ENCODE measurements around the gene CHST14.

- TF ChIP-seq, protein P1, sequence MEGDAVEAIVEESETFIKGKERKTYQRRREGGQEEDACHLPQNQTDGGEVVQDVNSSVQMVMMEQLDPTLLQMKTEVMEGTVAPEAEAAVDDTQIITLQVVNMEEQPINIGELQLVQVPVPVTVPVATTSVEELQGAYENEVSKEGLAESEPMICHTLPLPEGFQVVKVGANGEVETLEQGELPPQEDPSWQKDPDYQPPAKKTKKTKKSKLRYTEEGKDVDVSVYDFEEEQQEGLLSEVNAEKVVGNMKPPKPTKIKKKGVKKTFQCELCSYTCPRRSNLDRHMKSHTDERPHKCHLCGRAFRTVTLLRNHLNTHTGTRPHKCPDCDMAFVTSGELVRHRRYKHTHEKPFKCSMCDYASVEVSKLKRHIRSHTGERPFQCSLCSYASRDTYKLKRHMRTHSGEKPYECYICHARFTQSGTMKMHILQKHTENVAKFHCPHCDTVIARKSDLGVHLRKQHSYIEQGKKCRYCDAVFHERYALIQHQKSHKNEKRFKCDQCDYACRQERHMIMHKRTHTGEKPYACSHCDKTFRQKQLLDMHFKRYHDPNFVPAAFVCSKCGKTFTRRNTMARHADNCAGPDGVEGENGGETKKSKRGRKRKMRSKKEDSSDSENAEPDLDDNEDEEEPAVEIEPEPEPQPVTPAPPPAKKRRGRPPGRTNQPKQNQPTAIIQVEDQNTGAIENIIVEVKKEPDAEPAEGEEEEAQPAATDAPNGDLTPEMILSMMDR (IDR thresholded peaks at IDR 0.05) = no peak
- TF ChIP-seq POLR2A (IDR thresholded peaks at IDR 0.05) (no peak), EP300 (IDR thresholded peaks at IDR 0.05; ENCODE audit: low read depth) (no peak), POLR2AphosphoS5 (IDR thresholded peaks at IDR 0.05) (no peak)
Observed at GRCh38 chr15:40456299-40456712, 14.5 kb upstream of the CHST14 start.

All from transverse colon (tissue), 4 donors.